ENCODE data around the gene GCN1.

The GCN1 gene

GRCh38 chr12:120181991-120182631 lies 12.4 kb downstream of the GCN1 start:
- no peak for DNase-seq

DNA sequence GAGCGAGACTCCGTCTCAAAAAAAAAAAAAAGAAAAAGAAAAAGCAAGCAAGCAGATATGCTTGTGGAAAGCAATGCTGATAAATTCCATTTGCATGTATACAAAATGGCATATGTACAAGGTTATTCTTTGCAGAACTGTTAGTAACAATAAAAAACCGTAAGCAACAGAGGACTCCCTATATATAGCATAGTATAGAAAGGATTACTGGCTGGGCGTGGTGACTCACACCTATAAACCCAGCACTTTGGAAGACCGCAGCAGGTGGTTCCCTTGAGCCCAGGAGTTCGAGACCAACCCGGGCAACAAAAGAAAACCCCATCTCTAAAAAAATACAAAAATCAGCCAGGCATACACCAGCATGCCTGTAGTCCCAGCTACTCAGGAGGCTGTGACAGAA lies 13.5 kb downstream of the GCN1 start:
- DNase-seq = no peak

- no peak for DNase-seq
Observed at GRCh38 chr12:120175537-120175936, 19.0 kb downstream of the GCN1 start.

GRCh38 chr12:120175062-120175461 lies 19.5 kb downstream of the GCN1 start:
- no peak for DNase-seq

DNA sequence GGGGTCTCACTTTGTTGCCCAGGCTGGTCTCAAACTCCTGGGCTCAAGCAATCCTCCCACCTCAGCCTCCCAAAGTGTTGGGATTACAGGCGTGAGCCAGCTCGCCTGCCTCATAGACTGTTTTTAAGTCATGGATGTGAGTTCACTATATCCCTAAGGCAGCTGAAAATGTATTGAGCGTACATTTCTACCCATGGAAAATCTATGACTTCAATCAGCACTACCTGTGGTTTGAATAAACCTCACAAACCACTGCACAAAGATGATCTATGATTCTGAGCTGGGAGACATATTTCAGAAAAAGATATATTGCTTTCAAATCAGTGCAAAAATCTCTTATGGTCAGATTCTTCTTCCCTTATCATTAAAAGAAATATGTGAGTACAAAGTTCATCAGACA lies 22.5 kb downstream of the GCN1 start:
- no peak for DNase-seq

- DNase-seq = no peak
Observed at GRCh38 chr12:120170631-120171030, 23.9 kb downstream of the GCN1 start.

DNA sequence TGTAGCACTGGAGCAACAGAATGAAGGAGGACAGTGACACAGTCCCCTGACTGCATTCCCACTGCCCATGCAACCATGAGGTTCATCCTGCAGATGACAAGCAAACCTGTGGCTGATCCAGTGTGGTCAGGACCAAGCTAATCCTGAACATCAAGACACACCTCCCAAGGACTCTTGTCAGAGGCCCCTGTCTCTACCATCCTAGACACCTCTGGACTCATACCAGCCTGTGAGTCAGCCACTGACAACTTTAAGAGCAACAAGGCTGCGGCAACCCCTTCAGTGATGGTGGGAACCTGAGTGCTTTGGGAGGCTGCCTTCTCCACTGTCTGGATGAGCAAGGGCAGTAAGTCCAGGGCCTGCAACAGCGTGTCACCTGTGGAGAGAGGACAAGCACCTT lies 24.6 kb downstream of the GCN1 start:
- DNase-seq = no peak

- DNase-seq = no peak
Observed at GRCh38 chr12:120168337-120168736, 26.2 kb downstream of the GCN1 start.

- DNase-seq = no peak
Observed at GRCh38 chr12:120167529-120168095, 26.9 kb downstream of the GCN1 start.

GRCh38 chr12:120164293-120164692 lies 30.2 kb downstream of the GCN1 start:
- DNase-seq = no peak

GRCh38 chr12:120162763-120163162 lies 31.8 kb downstream of the GCN1 start:
- DNase-seq = no peak

DNA sequence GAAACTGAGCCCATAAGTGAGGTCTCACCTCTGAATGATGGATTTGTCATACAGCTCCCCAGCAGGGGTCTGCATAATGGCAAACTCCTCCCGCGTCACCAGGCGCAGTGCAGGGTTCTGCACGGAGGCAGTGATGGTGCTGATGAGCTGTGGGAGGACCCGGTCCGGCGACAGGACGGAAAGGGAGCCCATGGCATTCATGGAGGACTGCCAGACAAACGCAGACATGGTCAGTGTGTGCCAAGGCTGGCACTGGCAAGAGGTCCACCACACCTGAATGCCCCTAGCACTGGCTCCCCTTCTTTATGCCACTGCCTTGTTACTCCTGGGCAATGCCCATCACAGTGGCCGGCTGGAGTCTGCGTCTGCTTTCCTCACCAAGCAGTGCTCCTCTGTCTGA lies 32.7 kb downstream of the GCN1 start:
- DNase-seq = no peak

- no peak for DNase-seq
Observed at GRCh38 chr12:120159509-120160237, 34.8 kb downstream of the GCN1 start.

- DNase-seq = no peak
Observed at GRCh38 chr12:120158351-120158750, 36.2 kb downstream of the GCN1 start.

GRCh38 chr12:120157678-120158077 lies 36.8 kb downstream of the GCN1 start:
- DNase-seq = no peak

DNA sequence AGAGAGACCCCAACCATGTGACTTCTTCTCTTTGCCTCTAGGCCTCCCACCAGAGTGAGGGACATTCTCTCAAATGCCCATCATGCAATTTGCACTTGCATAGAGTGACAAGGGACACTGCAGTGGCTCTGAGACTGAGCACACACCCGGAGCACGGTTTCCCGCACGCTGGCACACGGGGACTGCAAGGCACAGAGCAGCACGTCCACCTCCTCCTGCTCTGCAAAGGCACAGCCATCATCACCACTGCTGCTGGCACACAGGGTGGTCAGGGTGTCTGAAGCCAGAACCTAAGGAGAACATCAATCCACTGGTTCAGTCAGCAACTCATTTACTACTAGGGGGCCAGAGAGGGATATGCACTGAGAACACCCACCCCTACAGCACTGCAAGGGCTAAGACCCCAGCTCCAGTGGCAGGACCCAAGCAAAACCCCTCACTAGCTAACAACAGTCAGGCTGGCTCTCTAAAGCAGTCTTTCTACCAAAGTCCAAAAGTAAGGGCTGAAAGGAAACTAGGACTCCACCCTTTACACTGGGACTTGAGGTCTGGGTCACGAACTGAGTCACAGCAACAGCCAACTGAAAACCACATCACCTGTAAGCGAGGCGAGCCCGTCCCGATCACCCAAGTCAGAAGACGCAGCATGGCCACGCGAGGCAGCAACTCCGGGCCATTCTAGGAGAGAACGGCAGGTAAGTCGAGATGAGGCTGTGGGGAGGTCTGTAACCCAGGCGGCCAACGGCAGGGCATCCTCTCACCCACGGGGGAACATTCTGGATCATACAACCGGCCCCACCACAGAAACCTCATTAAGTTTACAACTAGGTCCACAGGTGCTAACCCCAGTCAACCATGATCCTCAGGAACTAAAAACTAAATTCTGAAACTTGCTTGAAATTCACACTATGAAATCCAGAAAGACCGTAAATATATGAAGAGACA lies 37.9 kb downstream of the GCN1 start:
- no peak for DNase-seq

DNA sequence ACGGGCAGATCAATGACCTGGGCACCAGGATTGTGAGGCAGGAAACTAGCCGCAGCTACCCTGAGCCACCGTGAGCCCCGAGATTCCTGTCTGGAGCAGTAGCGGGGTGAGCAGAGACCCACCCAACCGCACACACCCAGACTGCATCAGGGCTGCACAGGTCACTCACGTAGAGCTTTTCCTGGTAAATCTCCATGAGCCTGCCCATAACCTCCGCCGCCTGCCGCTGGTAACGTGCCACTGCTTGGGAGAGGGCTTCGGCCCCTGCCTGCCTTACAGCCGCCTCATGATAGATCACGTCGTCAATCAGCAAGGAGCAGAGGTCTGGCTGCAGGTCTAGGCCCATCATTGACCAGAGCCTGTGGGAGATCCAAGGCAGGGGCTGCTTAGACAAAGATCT lies 39.4 kb downstream of the GCN1 start:
- no peak for DNase-seq

GRCh38 chr12:120150919-120151525 lies 43.5 kb downstream of the GCN1 start:
- no peak for DNase-seq

GRCh38 chr12:120148011-120148410 lies 46.5 kb downstream of the GCN1 start:
- no peak for DNase-seq

- no peak for DNase-seq
Observed at GRCh38 chr12:120145164-120145563, 49.4 kb downstream of the GCN1 start.

DNA sequence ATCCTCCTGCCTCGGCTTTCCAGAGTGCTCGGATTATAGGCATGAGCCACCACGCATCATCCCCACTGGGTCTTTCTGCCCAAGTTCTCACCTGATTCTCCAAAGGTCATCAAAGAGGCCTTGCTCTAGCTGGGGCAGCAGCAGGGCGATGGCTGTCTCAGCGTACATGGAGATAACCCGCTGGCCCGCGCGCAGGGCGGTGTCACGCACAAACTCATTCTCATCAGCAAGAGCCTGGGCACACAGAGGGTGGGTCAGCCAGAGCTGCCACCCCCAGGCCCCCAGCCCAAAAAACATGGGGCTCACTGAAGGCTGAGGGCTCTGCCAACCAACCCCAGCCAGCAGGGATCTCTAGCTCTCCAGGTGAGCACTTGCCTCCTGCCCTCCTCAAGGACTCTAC lies 50.3 kb downstream of the GCN1 start:
- DNase-seq = no peak

DNA sequence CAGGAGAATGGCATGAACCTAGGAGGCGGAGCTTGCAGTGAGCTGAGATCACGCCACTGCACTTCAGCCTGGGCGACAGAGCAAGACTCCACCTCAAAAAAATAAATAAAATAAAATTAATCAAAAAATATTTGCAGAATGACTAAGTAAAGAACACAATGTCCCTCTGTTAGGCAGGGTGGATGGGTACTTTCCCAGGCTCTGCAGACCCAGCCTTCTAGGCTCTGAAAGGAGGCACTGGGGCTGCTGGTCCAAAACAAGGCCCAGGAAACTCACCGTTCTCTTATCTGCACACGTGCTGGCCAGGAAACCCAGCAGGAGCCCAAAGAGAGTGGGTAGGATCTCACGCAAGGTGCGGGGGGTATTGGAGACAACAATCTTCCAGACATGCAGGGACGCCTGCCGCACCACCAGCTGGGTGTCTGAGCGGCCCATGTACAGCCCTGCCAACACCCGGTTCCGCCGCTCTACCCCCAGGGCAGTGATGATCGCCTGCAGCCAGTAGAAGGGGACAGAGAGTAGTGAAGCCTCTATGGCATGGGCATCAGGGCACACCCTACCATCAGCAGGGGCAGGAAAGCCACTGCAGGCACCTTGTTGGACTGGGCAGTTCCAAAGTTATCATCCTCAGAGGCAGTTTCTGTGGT lies 52.2 kb downstream of the GCN1 start:
- no peak for DNase-seq
